Central memory CD4-positive, alpha-beta T cell (primary cell): ENCODE data around the gene AIP.

ENCODE experiments used
- DNase-seq: peaks from one replicate; pipeline ENCODE4 v3.0.0; 2022
- total RNA-seq, 3 experiments: gene quantifications; one replicate each; lab custom pipeline; 2026; lab: John Stamatoyannopoulos, UW

The AIP gene
- total RNA-seq: 60.6 to 114 (median 90.3) reads per million in 3 experiments

GRCh38 chr11:67482827-67483798 lies at the start of gene AIP:
Gene AIP (plus strand): TSS chr11:67483026. CDS start chr11:67483159, 133 bp downstream.
- DNase-seq: peak; percentile 97

GRCh38 chr11:67433536-67434394 lies 49.1 kb upstream of the AIP start:
- no peak for DNase-seq

GRCh38 chr11:67434395-67434881 lies 48.4 kb upstream of the AIP start:
- DNase-seq: no peak

- no peak for DNase-seq
These were observed 47.6 kb upstream of the AIP start for GRCh38 chr11:67435031-67435726.

- DNase-seq: no peak
These were observed 46.9 kb upstream of the AIP start for GRCh38 chr11:67435727-67436458.

GRCh38 chr11:67436459-67437081 lies 46.3 kb upstream of the AIP start:
- no peak for DNase-seq

- DNase-seq: peak; percentile 80
These were observed 45.6 kb upstream of the AIP start, which contains the start of gene PTPRCAP for GRCh38 chr11:67437082-67437808. Gene PTPRCAP (minus strand): TSS chr11:67437682. CDS start chr11:67437619, 63 bp downstream.

- no peak for DNase-seq
These were observed 45.0 kb upstream of the AIP start for GRCh38 chr11:67437809-67438157.

GRCh38 chr11:67438158-67438902 lies 44.5 kb upstream of the AIP start:
- DNase-seq: peak; percentile 75

GRCh38 chr11:67439321-67440228 lies 43.3 kb upstream of the AIP start:
- no peak for DNase-seq

GRCh38 chr11:67440229-67441097 lies 42.4 kb upstream of the AIP start:
- DNase-seq: no peak

GRCh38 chr11:67441098-67441563 lies 41.7 kb upstream of the AIP start:
- DNase-seq: no peak

GRCh38 chr11:67441731-67442351 lies 41.0 kb upstream of the AIP start:
- no peak for DNase-seq

GRCh38 chr11:67442504-67443404 lies 40.1 kb upstream of the AIP start:
- no peak for DNase-seq

GRCh38 chr11:67445515-67445914 lies 37.3 kb upstream of the AIP start:
- DNase-seq: no peak

- no peak for DNase-seq
These were observed 34.6 kb upstream of the AIP start for GRCh38 chr11:67448220-67448609.
